WTC11 (cell line): ENCODE results near the gene AGBL4. TPM values are rescaled to one million over a fixed set of nuclear protein-coding genes. Genes with fewer than 3 reads are reported as not detected.

Source experiments
- ATAC-seq: fragments of 200-7000 bp; cut with Tn5 transposase; 2 replicates; pipeline ENCODE4 v1.10.0; 2021; ENCODE audit warnings: mild to moderate bottlenecking, moderate library complexity
- CTCF ChIA-PET: fragments of 300-600 bp; sonication (Branson Sonifier 250); formaldehyde crosslinking; loops from one replicate; lab custom pipeline; 2021; ENCODE audit warnings: antibody characterized with exemption; lab: Charles Lee
- POLR2A ChIA-PET: fragments of 350-600 bp; sonication (Branson Sonifier 250); formaldehyde crosslinking; loops from one replicate; lab custom pipeline; 2021; ENCODE audit warnings: antibody characterized with exemption; lab: Charles Lee
- DNase-seq: peaks from one replicate; pipeline ENCODE4 v3.0.0; 2021; ENCODE audit warnings: low spot score
- H3K27ac Mint-ChIP-seq: 2 replicates; pipeline ENCODE4 v1.8.0; 2021; ENCODE audit warnings: mixed read lengths
- H3K27me3 Mint-ChIP-seq: 2 replicates; pipeline ENCODE4 v1.8.0; 2021; ENCODE audit warnings: low read depth, mild to moderate bottlenecking, moderate library complexity, mixed read lengths
- H3K36me3 Mint-ChIP-seq: 2 replicates; pipeline ENCODE4 v1.8.0; 2021; ENCODE audit warnings: mixed read lengths
- H3K4me1 Mint-ChIP-seq: 2 replicates; pipeline ENCODE4 v1.8.0; 2022; ENCODE audit warnings: mixed read lengths
- H3K4me3 Mint-ChIP-seq: 2 replicates; pipeline ENCODE4 v1.8.0; 2021; ENCODE audit warnings: mild to moderate bottlenecking, moderate library complexity, mixed read lengths
- H3K9me3 Mint-ChIP-seq: 2 replicates; pipeline ENCODE4 v1.8.0; 2021; ENCODE audit warnings: mixed read lengths
- ETV6 ChIP-seq: sonication (generic); formaldehyde crosslinking; IDR thresholded peaks from 2 replicates; pipeline ENCODE4 v1.8.1; 2022; ENCODE audit warnings: mild to moderate bottlenecking, missing genetic modification reagents
- FOXP1 ChIP-seq: sonication (generic); formaldehyde crosslinking; IDR thresholded peaks from 2 replicates; pipeline ENCODE4 v1.8.0; 2022; ENCODE audit warnings: missing genetic modification reagents, mild to moderate bottlenecking, moderate library complexity, borderline replicate concordance
- GABPB1 ChIP-seq: sonication (generic); formaldehyde crosslinking; IDR thresholded peaks from 2 replicates; pipeline ENCODE4 v1.8.1; 2023; ENCODE audit warnings: mild to moderate bottlenecking, missing genetic modification reagents
- GRHL2 ChIP-seq: fragments of 250-450 bp; sonication (Bioruptor Pico); IDR thresholded peaks from 2 replicates; pipeline ENCODE4 v1.8.0; 2022; ENCODE audit warnings: mild to moderate bottlenecking, moderate library complexity; ENCODE audit not compliant: insufficient replicate concordance, severe bottlenecking
- GTF2I ChIP-seq: fragments of 250-450 bp; sonication (Bioruptor Pico); conservative IDR thresholded peaks from 2 replicates; pipeline ENCODE4 v1.4.0; 2021; ENCODE audit warnings: mild to moderate bottlenecking
- JAZF1 ChIP-seq: fragments of 250-450 bp; sonication (Bioruptor Pico); IDR thresholded peaks from 2 replicates; pipeline ENCODE4 v1.9.0; 2021; ENCODE audit warnings: moderate library complexity, mild to moderate bottlenecking, inconsistent platforms
- JUN ChIP-seq: sonication (generic); formaldehyde crosslinking; IDR thresholded peaks from 2 replicates; pipeline ENCODE4 v1.8.0; 2023; ENCODE audit warnings: mild to moderate bottlenecking, missing genetic modification reagents
- MYBL2 ChIP-seq: sonication (generic); formaldehyde crosslinking; IDR thresholded peaks from 2 replicates; pipeline ENCODE4 v1.8.1; 2023; ENCODE audit warnings: mild to moderate bottlenecking, moderate library complexity, missing genetic modification reagents
- NR2C2 ChIP-seq: sonication (generic); formaldehyde crosslinking; IDR thresholded peaks from 2 replicates; pipeline ENCODE4 v1.8.0; 2022; ENCODE audit warnings: mild to moderate bottlenecking, missing genetic modification reagents
- NR3C1 ChIP-seq: sonication (generic); formaldehyde crosslinking; conservative IDR thresholded peaks from 2 replicates; pipeline ENCODE4 v1.8.1; 2023; ENCODE audit warnings: low read depth, mild to moderate bottlenecking, missing genetic modification reagents
- OVOL2 ChIP-seq: fragments of 250-450 bp; sonication (Bioruptor Pico); IDR thresholded peaks from 2 replicates; pipeline ENCODE4 v1.9.0; 2021; ENCODE audit warnings: mild to moderate bottlenecking, borderline replicate concordance
- STAT6 ChIP-seq: sonication (generic); formaldehyde crosslinking; conservative IDR thresholded peaks from 2 replicates; pipeline ENCODE4 v1.8.1; 2023; ENCODE audit warnings: mild to moderate bottlenecking, low read depth, missing genetic modification reagents, moderate library complexity
- USF1 ChIP-seq: sonication (generic); formaldehyde crosslinking; IDR thresholded peaks from 2 replicates; pipeline ENCODE4 v1.8.0; 2022; ENCODE audit warnings: mild to moderate bottlenecking, missing genetic modification reagents
- USF2 ChIP-seq: sonication (generic); formaldehyde crosslinking; IDR thresholded peaks from 2 replicates; pipeline ENCODE4 v1.8.1; 2023; ENCODE audit warnings: mild to moderate bottlenecking, missing genetic modification reagents, moderate library complexity
- ZMAT4 ChIP-seq: fragments of 250-450 bp; sonication (Bioruptor Pico); IDR thresholded peaks from 2 replicates; pipeline ENCODE4 v1.9.0; 2021; ENCODE audit warnings: mild to moderate bottlenecking
- ZNF121 ChIP-seq: sonication (generic); formaldehyde crosslinking; IDR thresholded peaks from 2 replicates; pipeline ENCODE4 v1.8.0; 2023; ENCODE audit warnings: missing genetic modification reagents
- ZNF263 ChIP-seq: sonication (generic); formaldehyde crosslinking; IDR thresholded peaks from 2 replicates; pipeline ENCODE4 v1.8.1; 2022; ENCODE audit warnings: low read depth, mild to moderate bottlenecking, moderate library complexity, missing genetic modification reagents
- ZNF416 ChIP-seq: fragments of 250-450 bp; sonication (Bioruptor Pico); IDR thresholded peaks from 2 replicates; pipeline ENCODE4 v1.9.0; 2021; ENCODE audit warnings: mild to moderate bottlenecking, inconsistent platforms
- total RNA-seq: library from RNA; stranded (reverse); gene quantifications from 3 replicates; pipeline ENCODE4 v1.2.3, GENCODE V29; 2021
- TF ChIP-seq, protein P1 (sequence below): sonication (generic); formaldehyde crosslinking; IDR thresholded peaks from 2 replicates; pipeline ENCODE4 v1.8.0; 2023; ENCODE audit warnings: missing genetic modification reagents
- TF ChIP-seq, protein P2 (sequence below): fragments of 200-600 bp; IDR thresholded peaks from 2 replicates; pipeline ENCODE4 v1.8.0; 2022; ENCODE audit warnings: antibody characterized with exemption

AGBL4 gene
- total RNA-seq, 1 experiment from 2014 or later, result 0.87 TPM

DNA sequence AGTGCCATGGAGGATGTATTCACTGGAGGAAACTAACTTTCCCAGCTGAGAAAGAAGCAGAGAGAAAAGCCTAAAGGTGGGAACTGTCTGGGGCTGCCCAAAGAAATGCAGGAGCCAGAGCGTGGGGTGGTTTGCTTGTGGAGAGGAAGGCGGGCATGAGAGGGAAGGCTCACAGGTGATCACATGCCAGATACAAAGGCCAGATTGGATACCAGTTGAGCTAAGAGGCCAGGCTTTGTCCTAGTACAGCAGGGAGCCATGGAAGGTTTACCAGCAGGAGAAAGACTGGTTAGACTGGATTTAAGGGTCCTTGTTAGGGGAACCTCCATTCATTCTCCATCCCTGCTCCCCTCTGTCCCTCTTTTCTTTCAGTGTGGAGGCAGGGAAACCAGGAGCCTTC lies 1313.4 kb downstream of the AGBL4 start (continued):
- peak; percentile 16; the same call in 1 of the 2 replicates for TF ChIP-seq USF1

DNA sequence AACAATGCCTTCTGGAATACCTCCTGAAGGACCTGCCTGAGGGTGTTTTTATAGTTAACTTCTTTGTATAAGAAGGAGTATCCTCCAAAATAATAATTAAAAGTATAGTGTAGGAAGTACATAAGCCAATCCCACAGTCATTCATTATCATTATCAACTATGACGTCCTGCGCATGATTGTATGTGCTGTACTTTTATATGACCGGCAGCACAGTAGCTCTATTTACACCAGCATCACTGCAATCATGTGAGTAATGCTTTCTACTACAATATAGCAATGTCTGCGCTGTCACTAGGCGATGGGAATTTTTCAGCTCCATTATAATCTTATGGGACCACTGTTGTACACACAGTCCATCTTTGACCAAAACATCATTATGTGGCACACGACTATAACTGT lies 1319.0 kb downstream of the AGBL4 start:
- no peaks in the 10 kb centered on the region for H3K27me3 Mint-ChIP-seq
- CTCF ChIA-PET, result interaction anchor here (1.3 to 1.9 kb wide), 2 partner anchors 27 to 132 kb away, joined by 4 to 8 read pairs; no protein-coding TSS in a partner anchor

DNA sequence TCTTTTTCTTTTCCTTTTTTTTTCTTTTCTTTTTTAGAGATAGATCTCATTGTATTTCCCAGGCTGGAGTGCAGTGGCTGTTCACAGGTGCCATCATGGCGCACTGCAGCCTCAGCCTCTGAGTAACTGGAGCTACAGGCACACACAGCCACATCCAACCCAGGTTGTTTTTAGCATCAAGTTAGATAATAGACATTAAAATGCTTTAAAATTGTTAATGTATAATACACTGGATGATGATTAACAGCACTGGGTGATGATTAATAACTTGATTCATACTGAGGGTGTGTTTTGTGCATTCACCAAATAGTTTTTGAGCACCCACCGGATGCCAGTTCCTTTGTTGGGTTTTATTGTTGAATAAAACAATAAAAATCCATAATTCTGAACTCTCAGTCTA lies 1322.3 kb downstream of the AGBL4 start:
- CTCF ChIA-PET, result interaction anchor here (0.6 to 7.3 kb wide), 2 partner anchors 13 to 128 kb away, joined by 3 to 82 read pairs; no protein-coding TSS in a partner anchor
- no peaks in the 10 kb centered on the region for H3K9me3 Mint-ChIP-seq
- POLR2A ChIA-PET, result no interaction called here
- no peaks in the 10 kb centered on the region for H3K36me3 Mint-ChIP-seq
- H3K27me3 Mint-ChIP-seq, result no peaks in the 10 kb centered on the region
- ATAC-seq (no peak), DNase-seq (no peak)
- no peak overlapping the region for H3K4me3 Mint-ChIP-seq
- TF ChIP-seq ETV6 (CRISPR knock-in tag) (no peak), JAZF1 (no peak), NR2C2 (CRISPR knock-in tag) (no peak), ZMAT4 (CRISPR knock-in tag) (no peak), GRHL2 (no peak)
- TF ChIP-seq, protein P1, sequence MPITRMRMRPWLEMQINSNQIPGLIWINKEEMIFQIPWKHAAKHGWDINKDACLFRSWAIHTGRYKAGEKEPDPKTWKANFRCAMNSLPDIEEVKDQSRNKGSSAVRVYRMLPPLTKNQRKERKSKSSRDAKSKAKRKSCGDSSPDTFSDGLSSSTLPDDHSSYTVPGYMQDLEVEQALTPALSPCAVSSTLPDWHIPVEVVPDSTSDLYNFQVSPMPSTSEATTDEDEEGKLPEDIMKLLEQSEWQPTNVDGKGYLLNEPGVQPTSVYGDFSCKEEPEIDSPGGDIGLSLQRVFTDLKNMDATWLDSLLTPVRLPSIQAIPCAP (CRISPR knock-in tag), result no peak
- TF ChIP-seq, all 79 proteins: peak for 0
- peaks cover 5% of the 10 kb centered on the region for H3K4me1 Mint-ChIP-seq
- no peak overlapping the region for H3K27ac Mint-ChIP-seq

More for the DNA sequence above, 1319.0 kb downstream of the AGBL4 start:
- H3K9me3 Mint-ChIP-seq, result no peaks in the 10 kb centered on the region
- no peak for TF ChIP-seq NR2C2 (CRISPR knock-in tag)
- no peak for TF ChIP-seq ZNF263 (CRISPR knock-in tag)
- TF ChIP-seq GTF2I (CRISPR knock-in tag), result no peak
- TF ChIP-seq GABPB1 (CRISPR knock-in tag), result no peak
- TF ChIP-seq FOXP1 (CRISPR knock-in tag), result no peak
- TF ChIP-seq STAT6 (CRISPR knock-in tag), result no peak
- TF ChIP-seq OVOL2 (CRISPR knock-in tag), result no peak
- TF ChIP-seq MYBL2 (CRISPR knock-in tag), result no peak
- TF ChIP-seq NR3C1 (CRISPR knock-in tag), result no peak
- TF ChIP-seq JUN, result no peak
- TF ChIP-seq, all 79 proteins: peak for 0
- POLR2A ChIA-PET, result no interaction called here
- H3K27ac Mint-ChIP-seq, result no peak overlapping the region
- no peak overlapping the region for H3K4me3 Mint-ChIP-seq
- DNase-seq, result no peak
- ATAC-seq, result no peak
- H3K36me3 Mint-ChIP-seq, result no peaks in the 10 kb centered on the region
- H3K4me1 Mint-ChIP-seq, result peaks cover 6% of the 10 kb centered on the region

- H3K27me3 Mint-ChIP-seq, result no peaks in the 10 kb centered on the region
- ChIA-PET POLR2A (no interaction called here), CTCF (interaction anchor here (0.7 to 7.3 kb wide), 17 partner anchors 9 to 225 kb away, joined by 3 to 82 read pairs (median 4); partner anchors contain the start of gene SPATA6)
- DNase-seq, result peak; percentile 85
- no peak overlapping the region for H3K4me3 Mint-ChIP-seq
- peak; percentile 80 for ATAC-seq
- no peak overlapping the region for H3K27ac Mint-ChIP-seq
- TF ChIP-seq USF2 (CRISPR knock-in tag), result no peak
- TF ChIP-seq ZNF121 (CRISPR knock-in tag), result no peak
- TF ChIP-seq ZNF416 (CRISPR knock-in tag), result no peak
- TF ChIP-seq, protein P2, sequence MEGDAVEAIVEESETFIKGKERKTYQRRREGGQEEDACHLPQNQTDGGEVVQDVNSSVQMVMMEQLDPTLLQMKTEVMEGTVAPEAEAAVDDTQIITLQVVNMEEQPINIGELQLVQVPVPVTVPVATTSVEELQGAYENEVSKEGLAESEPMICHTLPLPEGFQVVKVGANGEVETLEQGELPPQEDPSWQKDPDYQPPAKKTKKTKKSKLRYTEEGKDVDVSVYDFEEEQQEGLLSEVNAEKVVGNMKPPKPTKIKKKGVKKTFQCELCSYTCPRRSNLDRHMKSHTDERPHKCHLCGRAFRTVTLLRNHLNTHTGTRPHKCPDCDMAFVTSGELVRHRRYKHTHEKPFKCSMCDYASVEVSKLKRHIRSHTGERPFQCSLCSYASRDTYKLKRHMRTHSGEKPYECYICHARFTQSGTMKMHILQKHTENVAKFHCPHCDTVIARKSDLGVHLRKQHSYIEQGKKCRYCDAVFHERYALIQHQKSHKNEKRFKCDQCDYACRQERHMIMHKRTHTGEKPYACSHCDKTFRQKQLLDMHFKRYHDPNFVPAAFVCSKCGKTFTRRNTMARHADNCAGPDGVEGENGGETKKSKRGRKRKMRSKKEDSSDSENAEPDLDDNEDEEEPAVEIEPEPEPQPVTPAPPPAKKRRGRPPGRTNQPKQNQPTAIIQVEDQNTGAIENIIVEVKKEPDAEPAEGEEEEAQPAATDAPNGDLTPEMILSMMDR, result peak; percentile 85
- no peaks in the 10 kb centered on the region for H3K36me3 Mint-ChIP-seq
- peaks cover 3% of the 10 kb centered on the region for H3K4me1 Mint-ChIP-seq
- H3K9me3 Mint-ChIP-seq, result no peaks in the 10 kb centered on the region
These were observed 1326.6 kb downstream of the AGBL4 start for GRCh38 chr1:48697066-48697707.
